Activated B cell treated with CpG ODN at 0.5 μM for 24 hours (primary cell): ENCODE results near the gene SLCO2A1. TPM values are rescaled to one million over a fixed set of nuclear protein-coding genes. Genes with fewer than 3 reads are reported as not detected.

Experiments
- ATAC-seq: fragments of 200-7000 bp; cut with Tn5 transposase; one replicate; pipeline ENCODE4 v1.10.0; 2021; ENCODE audit warnings: low read depth, mild to moderate bottlenecking, moderate library complexity
- CTCF ChIA-PET: fragments of 350-600 bp; sonication (Branson Sonifier 250); formaldehyde crosslinking; loops from one replicate; lab custom pipeline; 2021; ENCODE audit warnings: antibody characterized with exemption; lab: Charles Lee
- POLR2A ChIA-PET: fragments of 350-600 bp; sonication (Branson Sonifier 250); formaldehyde crosslinking; loops from one replicate; lab custom pipeline; 2021; ENCODE audit warnings: antibody characterized with exemption; lab: Charles Lee
- DNase-seq: peaks from one replicate; pipeline ENCODE4 v3.0.0; 2022
- H3K27ac Mint-ChIP-seq: one replicate; pipeline ENCODE4 v1.8.0; 2020; ENCODE audit warnings: mixed read lengths
- H3K27me3 Mint-ChIP-seq: one replicate; pipeline ENCODE4 v1.8.0; 2021; ENCODE audit warnings: mixed read lengths
- H3K36me3 Mint-ChIP-seq: one replicate; pipeline ENCODE4 v1.8.0; 2021; ENCODE audit warnings: low read depth, mixed read lengths
- H3K4me1 Mint-ChIP-seq: one replicate; pipeline ENCODE4 v1.8.0; 2021; ENCODE audit warnings: mixed read lengths
- H3K4me3 Mint-ChIP-seq: one replicate; pipeline ENCODE4 v1.8.0; 2020; ENCODE audit warnings: mild to moderate bottlenecking, mixed read lengths
- H3K9me3 Mint-ChIP-seq: one replicate; pipeline ENCODE4 v1.8.0; 2020; ENCODE audit warnings: mixed read lengths
- intact Hi-C: fragments of 100-400 bp; cut with micrococcal nuclease; formaldehyde crosslinking; loops from one replicate; pipeline ENCODE4 v1.15.1; 2024
- total RNA-seq: library from RNA; stranded (reverse); gene quantifications from 2 replicates; pipeline ENCODE4 v1.2.3, GENCODE V29; 2022
- TF ChIP-seq, protein P1 (sequence below): fragments of 200-600 bp; IDR thresholded peaks from one replicate; pipeline ENCODE4 v1.8.0; 2022; ENCODE audit warnings: antibody characterized with exemption, mild to moderate bottlenecking

SLCO2A1 gene
- total RNA-seq, 1 donor from 2014 or later = not detected

DNA sequence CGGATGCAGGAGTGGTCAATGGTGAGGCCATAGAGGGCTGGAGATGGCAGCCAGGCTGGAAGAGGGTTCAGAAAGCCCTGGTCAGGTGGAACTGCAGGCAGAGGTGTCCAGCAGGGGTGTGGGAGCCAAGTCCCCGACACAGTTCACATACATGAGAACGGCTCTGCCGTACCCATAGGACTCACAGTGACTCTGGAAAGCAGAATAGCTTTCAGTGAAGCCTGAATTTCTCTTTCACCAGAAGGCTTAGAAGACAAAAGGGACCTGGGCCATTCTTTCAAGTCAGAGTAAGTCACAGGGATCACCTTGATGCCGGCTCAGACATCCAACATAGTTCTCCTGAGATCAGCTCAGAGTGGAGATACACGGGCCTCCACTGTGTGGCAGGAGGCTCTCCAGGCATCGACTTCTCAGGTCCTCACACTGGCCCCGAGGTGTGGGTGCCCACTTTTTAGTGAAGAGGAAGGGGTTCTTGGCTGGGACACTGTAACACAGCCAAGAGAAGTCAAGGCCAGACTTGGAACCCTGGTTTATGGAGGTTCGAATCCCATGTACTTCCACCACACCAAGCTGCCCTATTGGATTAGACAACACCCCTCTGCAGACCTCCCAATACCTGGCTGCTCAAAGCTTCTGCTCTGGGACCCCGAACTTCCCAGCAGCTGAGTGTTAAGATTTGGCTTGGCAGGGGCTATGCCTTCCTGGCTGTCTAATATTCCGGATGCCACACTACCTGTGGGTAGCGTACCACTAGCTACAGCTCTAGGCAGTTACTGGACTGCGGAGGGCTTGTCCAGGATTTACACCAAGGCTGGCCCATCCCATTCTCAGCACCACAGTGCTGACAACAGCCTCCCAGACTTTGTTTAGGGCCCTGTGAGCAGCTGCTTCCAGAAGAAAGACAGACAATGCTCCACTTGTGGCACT, 93.6 kb downstream of the SLCO2A1 start:
- Mint-ChIP-seq H3K27ac (no peak overlapping the region), H3K9me3 (no peaks in the 10 kb centered on the region), H3K36me3 (no peaks in the 10 kb centered on the region), H3K27me3 (peaks cover 4% of the 10 kb centered on the region), H3K4me1 (no peaks in the 10 kb centered on the region), H3K4me3 (no peak overlapping the region)
- TF ChIP-seq, protein P1, sequence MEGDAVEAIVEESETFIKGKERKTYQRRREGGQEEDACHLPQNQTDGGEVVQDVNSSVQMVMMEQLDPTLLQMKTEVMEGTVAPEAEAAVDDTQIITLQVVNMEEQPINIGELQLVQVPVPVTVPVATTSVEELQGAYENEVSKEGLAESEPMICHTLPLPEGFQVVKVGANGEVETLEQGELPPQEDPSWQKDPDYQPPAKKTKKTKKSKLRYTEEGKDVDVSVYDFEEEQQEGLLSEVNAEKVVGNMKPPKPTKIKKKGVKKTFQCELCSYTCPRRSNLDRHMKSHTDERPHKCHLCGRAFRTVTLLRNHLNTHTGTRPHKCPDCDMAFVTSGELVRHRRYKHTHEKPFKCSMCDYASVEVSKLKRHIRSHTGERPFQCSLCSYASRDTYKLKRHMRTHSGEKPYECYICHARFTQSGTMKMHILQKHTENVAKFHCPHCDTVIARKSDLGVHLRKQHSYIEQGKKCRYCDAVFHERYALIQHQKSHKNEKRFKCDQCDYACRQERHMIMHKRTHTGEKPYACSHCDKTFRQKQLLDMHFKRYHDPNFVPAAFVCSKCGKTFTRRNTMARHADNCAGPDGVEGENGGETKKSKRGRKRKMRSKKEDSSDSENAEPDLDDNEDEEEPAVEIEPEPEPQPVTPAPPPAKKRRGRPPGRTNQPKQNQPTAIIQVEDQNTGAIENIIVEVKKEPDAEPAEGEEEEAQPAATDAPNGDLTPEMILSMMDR = no peak
- no peak for ATAC-seq
- DNase-seq = no peak
- CTCF ChIA-PET = no interaction called here
- intact Hi-C loops = no loop called here
- POLR2A ChIA-PET = no interaction called here

DNA sequence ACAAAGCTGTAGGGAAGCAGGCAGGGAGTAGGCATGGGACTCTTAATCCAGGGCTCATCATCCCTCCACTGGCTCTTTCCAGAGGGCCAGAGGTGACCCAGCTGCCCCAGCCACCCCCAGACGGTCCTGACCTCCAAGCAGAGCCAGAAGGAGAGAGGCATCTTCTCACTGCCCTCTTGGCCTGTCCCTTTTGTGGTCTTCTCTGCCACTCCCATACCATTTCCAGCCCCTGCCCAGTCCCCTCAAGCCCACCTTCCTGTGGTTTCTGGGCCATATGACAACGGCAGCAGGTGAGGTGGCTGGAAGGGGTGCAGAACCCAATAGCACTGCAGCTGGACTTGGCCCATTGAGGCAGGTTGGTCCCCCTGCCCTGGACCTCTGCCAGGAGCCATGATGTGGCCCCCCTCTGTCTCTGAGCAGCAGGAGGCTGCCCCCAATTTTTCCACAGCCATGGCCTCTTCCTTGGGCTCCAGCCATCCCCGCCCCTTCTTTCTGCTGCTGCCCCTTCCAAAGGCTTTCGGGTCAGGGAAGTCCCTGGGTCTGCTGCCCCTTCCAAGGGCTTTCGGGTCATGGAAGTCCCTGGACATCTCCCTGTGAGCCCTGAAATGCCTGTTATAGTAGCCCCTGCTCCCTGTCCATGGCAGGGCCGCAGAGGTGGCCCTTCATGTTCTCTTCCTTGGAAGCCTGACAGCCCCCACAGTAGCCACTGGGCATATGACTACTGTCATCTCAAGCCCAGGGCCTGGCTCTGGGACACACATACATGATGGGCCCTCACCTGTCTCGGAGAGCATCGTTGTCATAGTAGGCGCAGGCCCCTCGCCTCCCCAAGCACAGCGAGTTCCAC, 94.5 kb downstream of the SLCO2A1 start:
- TF ChIP-seq, protein P1 = no peak
- H3K4me3 Mint-ChIP-seq = no peak overlapping the region
- no peaks in the 10 kb centered on the region for H3K36me3 Mint-ChIP-seq
- no peak for ATAC-seq
- H3K27ac Mint-ChIP-seq = no peak overlapping the region
- no peaks in the 10 kb centered on the region for H3K9me3 Mint-ChIP-seq
- DNase-seq = no peak
- POLR2A ChIA-PET = no interaction called here
- peaks cover 4% of the 10 kb centered on the region for H3K27me3 Mint-ChIP-seq
- intact Hi-C loops = no loop called here
- no peaks in the 10 kb centered on the region for H3K4me1 Mint-ChIP-seq
- CTCF ChIA-PET = no interaction called here

DNA sequence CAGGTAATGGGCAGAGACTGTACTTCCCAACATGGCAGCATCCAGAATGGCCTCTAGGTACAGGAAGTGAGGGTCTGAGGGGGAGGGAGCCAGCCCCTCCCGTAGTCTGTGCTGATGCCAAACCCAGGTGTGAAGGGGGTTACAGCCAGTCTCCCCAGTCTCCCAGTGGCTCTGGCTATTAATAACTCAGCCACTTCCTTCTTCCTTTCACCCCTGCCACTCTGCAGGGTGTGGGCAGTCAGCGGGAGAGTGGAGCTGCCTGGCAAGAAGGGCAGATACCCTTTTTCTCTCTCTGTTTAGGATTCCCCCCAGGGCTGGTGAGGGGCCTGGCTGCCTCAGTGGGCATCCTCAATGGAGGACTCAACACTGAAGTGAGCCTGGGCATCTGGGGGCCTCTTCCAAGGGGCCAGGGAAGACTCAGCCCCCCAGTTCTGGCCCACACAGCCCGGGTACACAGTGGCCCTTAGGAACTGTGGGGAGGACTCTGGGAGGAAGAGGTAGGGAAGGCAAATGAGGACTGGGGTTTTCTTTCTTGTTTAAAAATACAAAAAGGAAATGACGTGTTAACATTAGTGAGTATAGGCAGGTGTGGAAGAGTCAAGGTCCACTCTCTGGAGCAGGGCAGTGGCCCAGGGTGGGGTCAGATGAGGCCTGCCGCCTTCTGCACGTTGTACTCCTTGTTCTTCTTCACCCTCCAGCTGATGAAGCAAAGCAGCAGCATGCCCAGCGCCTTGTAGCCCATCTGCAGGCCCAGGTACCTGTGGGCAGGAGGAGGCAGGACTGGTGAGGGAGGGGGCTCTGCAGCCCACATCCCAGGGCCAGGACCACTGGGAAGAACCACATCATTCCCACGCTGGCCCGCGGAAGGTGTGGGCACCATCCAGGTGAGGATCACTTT, 95.4 kb downstream of the SLCO2A1 start:
- Mint-ChIP-seq H3K36me3 (no peaks in the 10 kb centered on the region), H3K4me3 (no peak overlapping the region), H3K27ac (no peak overlapping the region), H3K9me3 (no peaks in the 10 kb centered on the region), H3K4me1 (no peaks in the 10 kb centered on the region), H3K27me3 (peaks cover 4% of the 10 kb centered on the region)
- DNase-seq (no peak), ATAC-seq (no peak)
- ChIA-PET POLR2A (no interaction called here), CTCF (no interaction called here)
- TF ChIP-seq, protein P1 = no peak
- intact Hi-C loops = no loop called here

DNA sequence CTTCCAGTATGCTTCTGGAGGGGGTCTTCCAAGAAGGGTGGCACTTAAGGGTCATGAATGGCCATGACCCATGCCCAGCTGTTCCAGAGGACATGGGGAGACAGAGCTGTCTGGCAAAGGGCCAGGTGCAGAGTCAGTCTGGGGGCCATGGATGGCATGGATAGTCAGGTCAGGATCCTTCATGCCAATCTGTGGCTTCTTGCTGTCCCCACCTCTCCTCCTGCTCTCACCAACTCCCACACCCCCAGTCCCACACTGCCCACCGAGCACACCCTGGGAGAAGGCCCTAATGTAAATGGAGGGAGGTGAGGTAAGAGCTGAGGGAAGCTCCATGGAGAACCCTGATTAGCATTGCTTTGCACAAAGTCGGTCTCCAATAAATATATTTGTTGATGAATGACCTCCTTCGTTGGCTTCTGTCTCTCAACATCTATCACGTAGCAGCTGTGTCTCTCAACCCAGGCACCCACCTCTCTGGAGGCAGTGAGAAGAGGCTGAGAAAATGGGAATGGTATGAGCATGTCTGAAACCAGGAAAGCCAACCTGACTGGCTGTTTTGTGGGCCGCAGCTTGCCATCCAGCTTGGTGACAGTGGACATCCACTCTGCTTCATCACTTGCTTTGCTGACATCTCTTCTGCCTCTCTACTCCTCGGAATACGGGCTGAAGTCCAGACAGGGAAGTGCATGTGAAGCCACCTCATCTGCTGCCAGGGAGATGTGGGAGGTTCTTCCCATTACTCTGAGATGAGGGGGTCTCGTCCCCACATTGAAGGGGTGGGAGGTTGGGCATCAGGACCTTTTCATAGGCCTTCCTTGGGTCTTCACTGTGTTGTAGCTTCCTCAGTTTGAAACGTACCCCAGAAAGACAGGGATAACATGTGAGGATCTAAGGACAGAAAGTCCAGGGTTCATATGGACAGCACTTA, 96.4 kb downstream of the SLCO2A1 start:
- CTCF ChIA-PET = no interaction called here
- no peak overlapping the region for H3K27ac Mint-ChIP-seq
- intact Hi-C loops = no loop called here
- POLR2A ChIA-PET = no interaction called here
- TF ChIP-seq, protein P1 = no peak
- H3K27me3 Mint-ChIP-seq = peaks cover 7% of the 10 kb centered on the region
- no peaks in the 10 kb centered on the region for H3K4me1 Mint-ChIP-seq
- no peaks in the 10 kb centered on the region for H3K9me3 Mint-ChIP-seq
- no peaks in the 10 kb centered on the region for H3K36me3 Mint-ChIP-seq
- no peak for DNase-seq
- H3K4me3 Mint-ChIP-seq = no peak overlapping the region
- ATAC-seq = no peak
